Natural killer cell treated with Interleukin-12 subunit alpha and Interleukin-12 subunit beta and Interleukin-15 and Interleukin-18, amount 100 ng/mL, for 72 hours (primary cell): Measurements from ENCODE around the gene FAM171A2. TPM values are rescaled to one million over a fixed set of nuclear protein-coding genes. Genes with fewer than 3 reads are reported as not detected.
"Not testable (repeated sequence)": the region's sequence is repeated elsewhere in the genome, so short reads cannot be mapped to it uniquely, and the experiment has no call there.

Source experiments
- ATAC-seq, 2 donors: fragments of 150-1000 bp; cut with Tn5 transposase in 1 of 2; sonication (Bioruptor Pico), chemical (Tn5 transposase) in 1 of 2; 2 replicates each; pipeline ENCODE4 v1.10.0; 2021
- DNase-seq: peaks from one replicate; pipeline ENCODE4 v3.0.0; 2022; ENCODE audit warnings: low spot score
- H3K27ac Mint-ChIP-seq, 2 donors: 1 replicate in 1 of 2; 2 replicates in 1 of 2; pipeline ENCODE4 v1.8.0; 2022; ENCODE audit warnings: mixed read lengths in 2 of 2, mild to moderate bottlenecking in 1 of 2, moderate library complexity in 1 of 2
- H3K27me3 Mint-ChIP-seq, 2 donors: 1 replicate in 1 of 2; 2 replicates in 1 of 2; pipeline ENCODE4 v1.8.0; 2022; ENCODE audit warnings: mixed read lengths in 2 of 2
- H3K36me3 Mint-ChIP-seq: one replicate; pipeline ENCODE4 v1.8.0; 2022; ENCODE audit warnings: mixed read lengths
- H3K4me1 Mint-ChIP-seq, 2 donors: 1 replicate in 1 of 2; 2 replicates in 1 of 2; pipeline ENCODE4 v1.8.0; 2022; ENCODE audit warnings: low read depth in 2 of 2, mixed read lengths in 2 of 2, mild to moderate bottlenecking in 1 of 2
- H3K4me3 Mint-ChIP-seq: one replicate; pipeline ENCODE4 v1.8.0; 2022; ENCODE audit warnings: mixed read lengths
- H3K9me3 Mint-ChIP-seq: 2 replicates; pipeline ENCODE4 v1.8.0; 2022; ENCODE audit warnings: mixed read lengths
- total RNA-seq, 2 donors: library from RNA; stranded (reverse); gene quantifications; one replicate each; pipeline ENCODE4 v1.2.3, GENCODE V29; 2022

FAM171A2 gene
- under 1 TPM in 1 of 2 donors, not detected in 1; 0.25 TPM for total RNA-seq

- ATAC-seq (peak; percentile 90 to 93), DNase-seq (peak; percentile 70)
- Mint-ChIP-seq H3K9me3 (no peaks in the 10 kb centered on the region), H3K27me3 (peaks cover 27 to 36% of the 10 kb centered on the region in 2 donors), H3K4me3 (peak within 1 kb of the TSS; percentile 54), H3K4me1 (no peaks in the 10 kb centered on the region), H3K27ac (no peak within 1 kb of the TSS), H3K36me3 (no peaks in the 10 kb centered on the region)
Observed at GRCh38 chr17:44363613-44364159, at the start of gene FAM171A2. Gene FAM171A2 (minus strand): TSS chr17:44363853. CDS start chr17:44363714, 139 bp downstream.

- Mint-ChIP-seq H3K4me1 (peaks cover 24% of the 10 kb centered on the region in 2 donors), H3K27ac (peak overlapping the region in 1 of 2 donors; percentile 74), H3K9me3 (no peaks in the 10 kb centered on the region), H3K4me3 (no peak overlapping the region), H3K36me3 (peaks cover 10% of the 10 kb centered on the region), H3K27me3 (no peaks in the 10 kb centered on the region)
- DNase-seq (no peak), ATAC-seq (no peak)
Observed at GRCh38 chr17:44409309-44410028, 45.8 kb upstream of the FAM171A2 start.

GRCh38 chr17:44408786-44409185 is 45.1 kb upstream of the FAM171A2 start:
- ATAC-seq (no peak), DNase-seq (no peak)

GRCh38 chr17:44402564-44403172 is 39.0 kb upstream of the FAM171A2 start:
- peak overlapping the region; percentile 13 for H3K4me3 Mint-ChIP-seq
- peaks cover 16 to 23% of the 10 kb centered on the region in 2 donors for H3K4me1 Mint-ChIP-seq
- H3K9me3 Mint-ChIP-seq = no peaks in the 10 kb centered on the region
- H3K27me3 Mint-ChIP-seq = no peaks in the 10 kb centered on the region
- peak overlapping the region in 1 of 2 donors; percentile 79 for H3K27ac Mint-ChIP-seq
- ATAC-seq (peak; percentile 78 to 91), DNase-seq (no peak)
- H3K36me3 Mint-ChIP-seq = peaks cover 18% of the 10 kb centered on the region

More at GRCh38 chr17:44408786-44409185, 45.1 kb upstream of the FAM171A2 start:
- H3K4me3 Mint-ChIP-seq = no peak overlapping the region
- H3K9me3 Mint-ChIP-seq = no peaks in the 10 kb centered on the region
- peak overlapping the region in 1 of 2 donors; percentile 74 for H3K27ac Mint-ChIP-seq
- H3K27me3 Mint-ChIP-seq = no peaks in the 10 kb centered on the region
- peaks cover 20 to 21% of the 10 kb centered on the region in 2 donors for H3K4me1 Mint-ChIP-seq
- peaks cover 11% of the 10 kb centered on the region for H3K36me3 Mint-ChIP-seq

- peaks cover 12 to 18% of the 10 kb centered on the region in 2 donors for H3K4me1 Mint-ChIP-seq
- peak overlapping the region in 1 of 2 donors; percentile 71 for H3K27ac Mint-ChIP-seq
- H3K27me3 Mint-ChIP-seq = no peaks in the 10 kb centered on the region
Observed at GRCh38 chr17:44400226-44400847, 36.7 kb upstream of the FAM171A2 start.

GRCh38 chr17:44398692-44399691 is 35.3 kb upstream of the FAM171A2 start:
- no peak for DNase-seq
- Mint-ChIP-seq H3K27me3 (no peaks in the 10 kb centered on the region), H3K4me1 (peaks cover 12 to 16% of the 10 kb centered on the region in 2 donors), H3K4me3 (no peak overlapping the region), H3K36me3 (peaks cover 13% of the 10 kb centered on the region), H3K27ac (no peak overlapping the region), H3K9me3 (no peaks in the 10 kb centered on the region)
- ATAC-seq = no peak

More at GRCh38 chr17:44400226-44400847, 36.7 kb upstream of the FAM171A2 start:
- no peak for ATAC-seq
- H3K4me3 Mint-ChIP-seq = no peak overlapping the region
- peaks cover 18% of the 10 kb centered on the region for H3K36me3 Mint-ChIP-seq
- no peaks in the 10 kb centered on the region for H3K9me3 Mint-ChIP-seq
- DNase-seq = no peak

- Mint-ChIP-seq H3K27ac (no peak overlapping the region), H3K4me1 (peaks cover 15 to 16% of the 10 kb centered on the region in 2 donors), H3K36me3 (peaks cover 13% of the 10 kb centered on the region), H3K27me3 (no peaks in the 10 kb centered on the region), H3K4me3 (no peak overlapping the region), H3K9me3 (no peaks in the 10 kb centered on the region)
- no peak for ATAC-seq
- DNase-seq = no peak
Observed at GRCh38 chr17:44397479-44398440, 34.1 kb upstream of the FAM171A2 start.

GRCh38 chr17:44396946-44397345 is 33.3 kb upstream of the FAM171A2 start:
- no peaks in the 10 kb centered on the region for H3K9me3 Mint-ChIP-seq
- DNase-seq (no peak), ATAC-seq (no peak)
- no peaks in the 10 kb centered on the region for H3K27me3 Mint-ChIP-seq
- peaks cover 10 to 12% of the 10 kb centered on the region in 2 donors for H3K4me1 Mint-ChIP-seq
- H3K36me3 Mint-ChIP-seq = peaks cover 13% of the 10 kb centered on the region
- no peak overlapping the region for H3K4me3 Mint-ChIP-seq
- H3K27ac Mint-ChIP-seq = peak overlapping the region in 1 of 2 donors; percentile 27

- H3K27me3 Mint-ChIP-seq = no peaks in the 10 kb centered on the region
- ATAC-seq = no peak
- H3K9me3 Mint-ChIP-seq = no peaks in the 10 kb centered on the region
- no peak overlapping the region for H3K27ac Mint-ChIP-seq
- peaks cover 10 to 11% of the 10 kb centered on the region in 2 donors for H3K4me1 Mint-ChIP-seq
- peaks cover 3% of the 10 kb centered on the region for H3K36me3 Mint-ChIP-seq
- no peak overlapping the region for H3K4me3 Mint-ChIP-seq
- DNase-seq = no peak
Observed at GRCh38 chr17:44394833-44395232, 31.2 kb upstream of the FAM171A2 start.

- ATAC-seq, H3K4me3 Mint-ChIP-seq, H3K27ac Mint-ChIP-seq, H3K36me3 Mint-ChIP-seq, DNase-seq, H3K9me3 Mint-ChIP-seq, H3K27me3 Mint-ChIP-seq: not testable (repeated sequence)
- H3K4me1 Mint-ChIP-seq = peaks cover 16 to 17% of the 10 kb centered on the region in 2 donors
Observed at GRCh38 chr17:44394112-44394511, 30.5 kb upstream of the FAM171A2 start.

- peaks cover 16 to 24% of the 10 kb centered on the region in 2 donors for H3K4me1 Mint-ChIP-seq
- H3K9me3 Mint-ChIP-seq = no peaks in the 10 kb centered on the region
- no peak for DNase-seq
- H3K36me3 Mint-ChIP-seq = no peaks in the 10 kb centered on the region
- no peak overlapping the region for H3K4me3 Mint-ChIP-seq
- H3K27me3 Mint-ChIP-seq = peaks cover 0 to 5% of the 10 kb centered on the region in 2 donors
- H3K27ac Mint-ChIP-seq = peak overlapping the region in 1 of 2 donors; percentile 67
- no peak for ATAC-seq
Observed at GRCh38 chr17:44390250-44390870, 26.7 kb upstream of the FAM171A2 start.
